ENCODE measurements around the gene EML5.

The EML5 gene

GRCh38 chr14:88824314-88825077, 31.7 kb upstream of the EML5 start, which contains the start of gene TTC8 (continued):
- TF ChIP-seq, protein P1, sequence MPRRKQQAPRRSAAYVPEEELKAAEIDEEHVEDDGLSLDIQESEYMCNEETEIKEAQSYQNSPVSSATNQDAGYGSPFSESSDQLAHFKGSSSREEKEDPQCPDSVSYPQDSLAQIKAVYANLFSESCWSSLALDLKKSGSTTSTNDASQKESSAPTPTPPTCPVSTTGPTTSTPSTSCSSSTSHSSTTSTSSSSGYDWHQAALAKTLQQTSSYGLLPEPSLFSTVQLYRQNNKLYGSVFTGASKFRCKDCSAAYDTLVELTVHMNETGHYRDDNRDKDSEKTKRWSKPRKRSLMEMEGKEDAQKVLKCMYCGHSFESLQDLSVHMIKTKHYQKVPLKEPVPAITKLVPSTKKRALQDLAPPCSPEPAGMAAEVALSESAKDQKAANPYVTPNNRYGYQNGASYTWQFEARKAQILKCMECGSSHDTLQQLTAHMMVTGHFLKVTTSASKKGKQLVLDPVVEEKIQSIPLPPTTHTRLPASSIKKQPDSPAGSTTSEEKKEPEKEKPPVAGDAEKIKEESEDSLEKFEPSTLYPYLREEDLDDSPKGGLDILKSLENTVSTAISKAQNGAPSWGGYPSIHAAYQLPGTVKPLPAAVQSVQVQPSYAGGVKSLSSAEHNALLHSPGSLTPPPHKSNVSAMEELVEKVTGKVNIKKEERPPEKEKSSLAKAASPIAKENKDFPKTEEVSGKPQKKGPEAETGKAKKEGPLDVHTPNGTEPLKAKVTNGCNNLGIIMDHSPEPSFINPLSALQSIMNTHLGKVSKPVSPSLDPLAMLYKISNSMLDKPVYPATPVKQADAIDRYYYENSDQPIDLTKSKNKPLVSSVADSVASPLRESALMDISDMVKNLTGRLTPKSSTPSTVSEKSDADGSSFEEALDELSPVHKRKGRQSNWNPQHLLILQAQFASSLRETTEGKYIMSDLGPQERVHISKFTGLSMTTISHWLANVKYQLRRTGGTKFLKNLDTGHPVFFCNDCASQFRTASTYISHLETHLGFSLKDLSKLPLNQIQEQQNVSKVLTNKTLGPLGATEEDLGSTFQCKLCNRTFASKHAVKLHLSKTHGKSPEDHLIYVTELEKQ (tag by site-specific recombination; IDR thresholded peaks at IDR 0.05; ENCODE audit: borderline replicate concordance), result no peak
- TF ChIP-seq ZNF704 (tag by site-specific recombination; IDR thresholded peaks at IDR 0.05) (no peak), ZNF398 (tag by site-specific recombination; IDR thresholded peaks at IDR 0.05) (no peak), KLF16 (tag by site-specific recombination; IDR thresholded peaks at IDR 0.05) (peak; percentile 82; the same call in 1 of the 2 replicates), ZIC2 (tag by site-specific recombination; IDR thresholded peaks at IDR 0.05) (peak; percentile 14; the same call in 1 of the 2 replicates), INSM2 (tag by site-specific recombination; IDR thresholded peaks at IDR 0.05) (no peak), ZNF501 (tag by site-specific recombination; IDR thresholded peaks at IDR 0.05) (peak; percentile 74; the same call in 1 of the 2 replicates), ZNF211 (tag by site-specific recombination; IDR thresholded peaks at IDR 0.05; ENCODE audit: low read depth) (no peak), EGR2 (tag by site-specific recombination; IDR thresholded peaks at IDR 0.05; ENCODE audit: low read depth) (peak; percentile 25; the same call in 1 of the 2 replicates), ZNF792 (tag by site-specific recombination; IDR thresholded peaks at IDR 0.05) (no peak), PRDM10 (tag by site-specific recombination; IDR thresholded peaks at IDR 0.05) (no peak), ZEB2 (tag by site-specific recombination; IDR thresholded peaks at IDR 0.05) (no peak; the same call in 1 of the 2 replicates)

DNA sequence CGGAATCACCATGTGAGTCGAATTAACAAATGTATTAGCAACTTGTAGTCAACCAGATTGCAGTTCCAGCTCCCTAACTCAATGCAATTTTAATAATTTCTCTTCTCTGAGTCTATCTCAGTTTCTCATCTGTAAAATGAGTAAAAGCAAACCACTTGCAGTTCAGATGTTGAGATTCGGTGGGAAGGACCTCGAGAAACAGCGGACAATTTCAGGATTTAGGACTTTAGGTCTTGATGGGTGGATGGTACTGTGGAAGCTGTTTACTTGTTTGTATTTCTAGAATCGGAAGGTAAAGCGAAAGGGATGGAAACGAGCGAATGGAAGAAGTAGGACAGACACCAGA, 31.2 kb upstream of the EML5 start:
- TF ChIP-seq PRDM1 (tag by site-specific recombination; IDR thresholded peaks at IDR 0.05) (peak; percentile 88), ZBTB48 (tag by site-specific recombination; IDR thresholded peaks at IDR 0.05) (peak; percentile 78), ZNF704 (tag by site-specific recombination; IDR thresholded peaks at IDR 0.05) (no peak)
- Histone ChIP-seq H3K9me3 (ENCODE audit: control insufficient read depth, insufficient read depth, low read depth, low read length) (no peaks in the 10 kb centered on the region), H3K4me3 (ENCODE audit: low read depth, low read length) (peak overlapping the region; percentile 93), H3K4me1 (ENCODE audit: control insufficient read depth, insufficient read depth, low read length) (peaks cover 3% of the 10 kb centered on the region; the same call in 1 of the 2 replicates), H3K27ac (ENCODE audit: extremely low read depth, low read depth, low read length) (peak overlapping the region; percentile 91; the same call in 1 of the 2 replicates), H3K36me3 (ENCODE audit: control insufficient read depth in 2 of 2, insufficient read depth in 1 of 2, low read length in 2 of 2) (no peaks in the 10 kb centered on the region)
- POLR2A ChIA-PET, result interaction anchor here (0.7 to 1.5 kb wide), 6 partner anchors 10 to 52 kb away, joined by 3 to 11 read pairs (median 4); partner anchors contain the start of gene EML5
- CTCF ChIA-PET, result interaction anchor here (0.6 kb wide), 1 partner anchor 203 kb away, joined by 3 read pairs; no protein-coding TSS in a partner anchor

Data from HEK293 (cell line).